Neural cell (in vitro differentiated cells): ENCODE measurements around the gene SLC35D1. TPM values are rescaled to one million over a fixed set of nuclear protein-coding genes. Genes with fewer than 3 reads are reported as not detected.
"Not testable (repeated sequence)": the region's sequence is repeated elsewhere in the genome, so short reads cannot be mapped to it uniquely, and the experiment has no call there.

ENCODE experiments used
- H2AFZ ChIP-seq: fragments of 200-600, 300-800 bp; sonication (generic), shearing (Covaris generic); 2 replicates; pipeline ENCODE4 v1.6.0; 2014; ENCODE audit warnings: low read depth, mild to moderate bottlenecking, antibody characterized with exemption, low read length, moderate library complexity
- H3F3A ChIP-seq: fragments of 200-600 bp; shearing (Covaris generic); 2 replicates; pipeline ENCODE4 v1.6.1; 2016; ENCODE audit warnings: mild to moderate bottlenecking, moderate library complexity, mixed read lengths, antibody characterized with exemption, low read length; ENCODE audit not compliant: insufficient read depth, poor library complexity, severe bottlenecking
- H3K27ac ChIP-seq: fragments of 200-600, 300-800 bp; sonication (generic), shearing (Covaris generic); 2 replicates; pipeline ENCODE4 v1.5.1; 2014; ENCODE audit warnings: mild to moderate bottlenecking, low read length, moderate library complexity
- H3K27me3 ChIP-seq: fragments of 300-800, 200-600 bp; sonication (generic), shearing (Covaris generic); 2 replicates; pipeline ENCODE4 v1.6.0; 2014; ENCODE audit warnings: mild to moderate bottlenecking, low read depth, low read length, moderate library complexity; ENCODE audit not compliant: insufficient read depth
- H3K36me3 ChIP-seq: fragments of 300-800, 200-600 bp; sonication (generic), shearing (Covaris generic); 2 replicates; pipeline ENCODE4 v1.5.1; 2014; ENCODE audit warnings: mild to moderate bottlenecking, antibody characterized with exemption, low read length, moderate library complexity; ENCODE audit not compliant: insufficient read depth
- H3K4me2 ChIP-seq: fragments of 300-800, 200-600 bp; sonication (generic), shearing (Covaris generic); 2 replicates; pipeline ENCODE4 v1.6.0; 2014; ENCODE audit warnings: mild to moderate bottlenecking, low read length
- H3K4me3 ChIP-seq: fragments of 300-800, 200-600 bp; sonication (generic), shearing (Covaris generic); 2 replicates; pipeline ENCODE4 v1.5.1; 2014; ENCODE audit warnings: mild to moderate bottlenecking, low read length, moderate library complexity
- H3K79me2 ChIP-seq: fragments of 200-600 bp; shearing (Covaris generic); replicated peaks from 2 replicates; pipeline ENCODE4 v1.6.0; 2014; ENCODE audit warnings: mild to moderate bottlenecking, low read length, moderate library complexity; ENCODE audit not compliant: insufficient read depth
- H3K9ac ChIP-seq: fragments of 300-800, 200-600 bp; sonication (generic), shearing (Covaris generic); 2 replicates; pipeline ENCODE4 v1.6.1; 2016; ENCODE audit warnings: mild to moderate bottlenecking, low read length, mixed read lengths
- H3K9me2 ChIP-seq: fragments of 200-600 bp; shearing (Covaris generic); 2 replicates; pipeline ENCODE4 v1.6.1; 2016; ENCODE audit warnings: mild to moderate bottlenecking, low read length, mixed read lengths; ENCODE audit not compliant: insufficient read depth
- H3K9me3 ChIP-seq: fragments of 200-600, 300-800 bp; sonication (generic), shearing (Covaris generic); 2 replicates; pipeline ENCODE4 v1.6.1; 2016; ENCODE audit warnings: mild to moderate bottlenecking, mixed run types, low read length, moderate library complexity, mixed read lengths
- H4K20me1 ChIP-seq: fragments of 200-600 bp; shearing (Covaris generic); 2 replicates; pipeline ENCODE4 v1.6.1; 2016; ENCODE audit warnings: mild to moderate bottlenecking, mixed run types; ENCODE audit not compliant: insufficient read depth
- CTCF ChIP-seq: fragments of 450-650 bp; IDR thresholded peaks from 2 replicates; pipeline ENCODE4 v1.5.1; 2014; ENCODE audit warnings: antibody characterized with exemption, mild to moderate bottlenecking, moderate library complexity; ENCODE audit not compliant: poor library complexity, severe bottlenecking
- EP300 ChIP-seq: fragments of 450-650 bp; conservative IDR thresholded peaks from 2 replicates; pipeline ENCODE4 v1.6.1; 2014; ENCODE audit warnings: antibody characterized with exemption, mild to moderate bottlenecking, moderate library complexity; ENCODE audit not compliant: poor library complexity, severe bottlenecking
- EZH2 ChIP-seq: fragments of 200-600, 300-800 bp; shearing (Covaris generic), sonication (generic); IDR thresholded peaks from 2 replicates; pipeline ENCODE4 v1.6.1; 2014; ENCODE audit warnings: antibody characterized with exemption, low read length, borderline replicate concordance, mild to moderate bottlenecking; ENCODE audit not compliant: insufficient read depth, poor library complexity, severe bottlenecking
- MXI1 ChIP-seq: fragments of 450-650 bp; conservative IDR thresholded peaks from 2 replicates; pipeline ENCODE4 v1.6.1; 2014; ENCODE audit warnings: antibody characterized with exemption, mild to moderate bottlenecking; ENCODE audit not compliant: poor library complexity, severe bottlenecking
- POLR2AphosphoS5 ChIP-seq: IDR thresholded peaks from 2 replicates; pipeline ENCODE4 v1.6.1; 2012
- RAD21 ChIP-seq: fragments of 450-650 bp; conservative IDR thresholded peaks from 2 replicates; pipeline ENCODE4 v1.6.1; 2014; ENCODE audit warnings: antibody characterized with exemption, mild to moderate bottlenecking, moderate library complexity
- TAF1 ChIP-seq: IDR thresholded peaks from 2 replicates; pipeline ENCODE4 v1.6.1; 2012; ENCODE audit warnings: low read depth
- polyA plus RNA-seq: library from polyadenylated mRNA; depleted of rRNA; stranded (reverse); fragments of >200 nt; gene quantifications from 2 replicates; pipeline ENCODE4 v1.2.3, GENCODE V29; 2014
- TF ChIP-seq, protein P1 (sequence below): IDR thresholded peaks from 2 replicates; pipeline ENCODE4 v1.6.1; 2012; ENCODE audit warnings: borderline replicate concordance

Gene SLC35D1
- polyA plus RNA-seq, 1 donor from 2014 or later: 17.9 TPM

- no peak for TF ChIP-seq CTCF
- no peak for TF ChIP-seq TAF1
- TF ChIP-seq, protein P1, sequence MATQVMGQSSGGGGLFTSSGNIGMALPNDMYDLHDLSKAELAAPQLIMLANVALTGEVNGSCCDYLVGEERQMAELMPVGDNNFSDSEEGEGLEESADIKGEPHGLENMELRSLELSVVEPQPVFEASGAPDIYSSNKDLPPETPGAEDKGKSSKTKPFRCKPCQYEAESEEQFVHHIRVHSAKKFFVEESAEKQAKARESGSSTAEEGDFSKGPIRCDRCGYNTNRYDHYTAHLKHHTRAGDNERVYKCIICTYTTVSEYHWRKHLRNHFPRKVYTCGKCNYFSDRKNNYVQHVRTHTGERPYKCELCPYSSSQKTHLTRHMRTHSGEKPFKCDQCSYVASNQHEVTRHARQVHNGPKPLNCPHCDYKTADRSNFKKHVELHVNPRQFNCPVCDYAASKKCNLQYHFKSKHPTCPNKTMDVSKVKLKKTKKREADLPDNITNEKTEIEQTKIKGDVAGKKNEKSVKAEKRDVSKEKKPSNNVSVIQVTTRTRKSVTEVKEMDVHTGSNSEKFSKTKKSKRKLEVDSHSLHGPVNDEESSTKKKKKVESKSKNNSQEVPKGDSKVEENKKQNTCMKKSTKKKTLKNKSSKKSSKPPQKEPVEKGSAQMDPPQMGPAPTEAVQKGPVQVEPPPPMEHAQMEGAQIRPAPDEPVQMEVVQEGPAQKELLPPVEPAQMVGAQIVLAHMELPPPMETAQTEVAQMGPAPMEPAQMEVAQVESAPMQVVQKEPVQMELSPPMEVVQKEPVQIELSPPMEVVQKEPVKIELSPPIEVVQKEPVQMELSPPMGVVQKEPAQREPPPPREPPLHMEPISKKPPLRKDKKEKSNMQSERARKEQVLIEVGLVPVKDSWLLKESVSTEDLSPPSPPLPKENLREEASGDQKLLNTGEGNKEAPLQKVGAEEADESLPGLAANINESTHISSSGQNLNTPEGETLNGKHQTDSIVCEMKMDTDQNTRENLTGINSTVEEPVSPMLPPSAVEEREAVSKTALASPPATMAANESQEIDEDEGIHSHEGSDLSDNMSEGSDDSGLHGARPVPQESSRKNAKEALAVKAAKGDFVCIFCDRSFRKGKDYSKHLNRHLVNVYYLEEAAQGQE: no peak
- no peak for TF ChIP-seq POLR2AphosphoS5
- no peak for TF ChIP-seq EP300
- H3K79me2 ChIP-seq: no peaks in the 10 kb centered on the region
- H3K27ac ChIP-seq: no peak overlapping the region
- no peaks in the 10 kb centered on the region for H3F3A ChIP-seq
- no peaks in the 10 kb centered on the region for H3K9me3 ChIP-seq
- no peak overlapping the region for H3K4me3 ChIP-seq
- no peaks in the 10 kb centered on the region for H4K20me1 ChIP-seq
- no peaks in the 10 kb centered on the region for H3K9me2 ChIP-seq
- H3K4me2 ChIP-seq: no peak overlapping the region
- no peaks in the 10 kb centered on the region for H3K36me3 ChIP-seq
- H2AFZ ChIP-seq: no peak overlapping the region
- no peaks in the 10 kb centered on the region for H3K27me3 ChIP-seq
- H3K9ac ChIP-seq: no peak overlapping the region
Measured at GRCh38 chr1:66980745-66981367, 73.1 kb downstream of the SLC35D1 start.

DNA sequence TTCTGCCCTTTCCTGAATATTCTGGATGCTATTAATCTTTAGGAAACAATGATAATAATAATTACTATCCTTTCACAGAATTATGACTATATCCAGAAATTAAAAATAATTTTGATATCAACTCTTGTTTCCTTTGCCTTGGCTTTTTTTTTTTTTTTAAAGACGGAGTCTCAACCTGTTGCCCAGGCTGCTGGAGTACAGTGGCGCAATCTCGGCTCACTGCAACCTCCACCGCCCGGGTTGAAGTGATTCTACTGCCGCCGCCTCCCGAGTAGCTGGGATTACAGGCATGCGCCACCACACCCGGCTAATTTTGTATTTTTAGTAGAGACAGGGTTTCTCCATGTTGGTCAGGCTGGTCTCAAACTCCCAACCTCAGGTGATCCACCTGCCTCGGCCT lies 74.3 kb downstream of the SLC35D1 start:
- not testable (repeated sequence) for H3K9me2 ChIP-seq, H3F3A ChIP-seq, H2AFZ ChIP-seq, H3K27me3 ChIP-seq, H3K27ac ChIP-seq, H3K4me2 ChIP-seq, H3K79me2 ChIP-seq, H3K4me3 ChIP-seq, H3K36me3 ChIP-seq, H3K9ac ChIP-seq, H4K20me1 ChIP-seq, H3K9me3 ChIP-seq

DNA sequence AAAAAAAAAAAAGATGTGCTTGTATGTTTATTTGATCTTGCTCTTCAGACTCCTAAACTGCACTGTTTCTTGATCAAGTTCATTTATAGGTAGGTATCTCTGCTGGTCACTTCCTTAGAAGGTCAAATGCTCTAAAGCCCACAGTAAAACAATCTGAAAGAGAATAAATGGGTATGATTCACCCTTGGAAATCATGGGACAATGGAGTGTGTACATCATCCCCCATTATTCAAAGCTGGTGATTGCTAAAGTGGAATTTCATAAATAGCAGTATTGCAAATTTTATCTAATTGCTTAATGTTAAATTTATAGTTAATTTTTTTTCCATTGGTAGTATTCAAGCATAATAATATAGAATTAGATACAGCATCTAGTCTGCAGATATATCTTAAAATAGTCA lies 75.7 kb downstream of the SLC35D1 start:
- Histone ChIP-seq H3K9ac (no peak overlapping the region), H3K27ac (no peak overlapping the region), H3K4me3 (no peak overlapping the region), H3K79me2 (no peaks in the 10 kb centered on the region), H3K9me2 (no peaks in the 10 kb centered on the region), H3K27me3 (no peaks in the 10 kb centered on the region), H3F3A (no peaks in the 10 kb centered on the region), H3K9me3 (no peaks in the 10 kb centered on the region), H3K36me3 (no peaks in the 10 kb centered on the region), H4K20me1 (no peaks in the 10 kb centered on the region), H3K4me2 (no peak overlapping the region), H2AFZ (no peak overlapping the region)
- no peak for TF ChIP-seq MXI1
- no peak for TF ChIP-seq RAD21
- no peak for TF ChIP-seq EZH2
